GM19238 (cell line): ENCODE results near the gene SHISA6.

Experiments
- DNase-seq: peaks from one replicate; pipeline ENCODE4 v3.0.0; 2011; ENCODE audit warnings: low spot score; ENCODE audit not compliant: insufficient read length

The SHISA6 gene

GRCh38 chr17:11349106-11349505 lies 108.1 kb downstream of the SHISA6 start:
- DNase-seq: no peak

- DNase-seq: no peak
Measured at GRCh38 chr17:11351479-11351878, 110.5 kb downstream of the SHISA6 start.

GRCh38 chr17:11353601-11354000 lies 112.6 kb downstream of the SHISA6 start:
- no peak for DNase-seq

- no peak for DNase-seq
Measured at GRCh38 chr17:11356371-11356770, 115.4 kb downstream of the SHISA6 start.

- DNase-seq: no peak
Measured at GRCh38 chr17:11363565-11364117, 122.6 kb downstream of the SHISA6 start.

GRCh38 chr17:11366272-11366850 lies 125.3 kb downstream of the SHISA6 start:
- DNase-seq: no peak

- DNase-seq: no peak
Measured at GRCh38 chr17:11369575-11369974, 128.6 kb downstream of the SHISA6 start.

- DNase-seq: no peak
Measured at GRCh38 chr17:11372692-11373091, 131.7 kb downstream of the SHISA6 start.

- DNase-seq: no peak
Measured at GRCh38 chr17:11378506-11378905, 137.5 kb downstream of the SHISA6 start.

GRCh38 chr17:11380761-11381160 lies 139.7 kb downstream of the SHISA6 start:
- DNase-seq: no peak

GRCh38 chr17:11383157-11383556 lies 142.1 kb downstream of the SHISA6 start:
- DNase-seq: no peak

GRCh38 chr17:11384131-11384530 lies 143.1 kb downstream of the SHISA6 start:
- no peak for DNase-seq

GRCh38 chr17:11387610-11388009 lies 146.6 kb downstream of the SHISA6 start:
- no peak for DNase-seq

GRCh38 chr17:11388054-11388453 lies 147.0 kb downstream of the SHISA6 start:
- no peak for DNase-seq

- no peak for DNase-seq
Measured at GRCh38 chr17:11389583-11389982, 148.6 kb downstream of the SHISA6 start.

- DNase-seq: no peak
Measured at GRCh38 chr17:11391134-11391533, 150.1 kb downstream of the SHISA6 start.

- DNase-seq: no peak
Measured at GRCh38 chr17:11404431-11405276, 163.6 kb downstream of the SHISA6 start.

- no peak for DNase-seq
Measured at GRCh38 chr17:11406716-11407115, 165.7 kb downstream of the SHISA6 start.

- no peak for DNase-seq
Measured at GRCh38 chr17:11412654-11413053, 171.6 kb downstream of the SHISA6 start.

- DNase-seq: no peak
Measured at GRCh38 chr17:11418342-11418741, 177.3 kb downstream of the SHISA6 start.

- no peak for DNase-seq
Measured at GRCh38 chr17:11430751-11431150, 189.7 kb downstream of the SHISA6 start.

GRCh38 chr17:11438673-11439072 lies 197.7 kb downstream of the SHISA6 start:
- DNase-seq: no peak

GRCh38 chr17:11441004-11441403 lies 200.0 kb downstream of the SHISA6 start:
- no peak for DNase-seq
